ENCODE results near the gene UBXN6.

Gene UBXN6

DNA sequence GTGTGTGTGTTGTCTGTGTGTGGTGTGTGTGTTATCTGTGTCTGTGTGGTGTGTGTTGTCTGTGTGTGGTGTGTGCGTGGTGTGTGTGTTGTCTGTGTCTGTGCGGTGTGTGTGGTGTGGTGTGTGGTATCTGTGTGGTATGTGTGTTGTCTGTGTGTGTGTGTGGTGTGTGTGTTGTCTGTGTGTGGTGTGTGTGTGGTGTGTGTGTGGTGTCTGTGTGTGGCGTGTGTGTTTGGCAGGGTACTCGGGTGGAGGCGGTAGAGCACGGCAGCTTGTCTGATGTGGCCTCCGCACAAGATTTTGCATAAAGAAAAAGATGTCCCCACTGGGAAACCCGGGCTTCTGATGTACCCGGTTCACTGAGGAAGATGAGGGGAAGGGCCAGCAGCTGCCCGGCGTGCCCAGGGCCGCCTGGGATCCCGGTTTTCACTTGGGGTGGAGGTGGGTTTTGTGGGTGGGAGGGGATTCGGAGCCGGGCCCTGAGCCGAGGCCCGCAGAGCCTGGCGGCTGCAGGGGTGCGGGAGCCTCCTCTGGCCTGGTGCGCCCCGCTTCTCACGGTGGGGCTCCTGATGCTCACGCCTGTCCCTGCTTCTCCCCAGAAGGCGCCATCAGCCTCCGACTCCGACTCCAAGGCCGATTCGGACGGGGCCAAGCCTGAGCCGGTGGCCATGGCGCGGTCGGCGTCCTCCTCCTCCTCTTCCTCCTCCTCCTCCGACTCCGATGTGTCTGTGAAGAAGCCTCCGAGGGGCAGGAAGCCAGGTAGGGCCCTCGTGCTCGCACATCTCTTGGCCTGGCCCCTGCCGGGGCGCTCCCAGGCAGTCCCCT, 35.7 kb upstream of the UBXN6 start:
- no peak for DNase-seq

DNA sequence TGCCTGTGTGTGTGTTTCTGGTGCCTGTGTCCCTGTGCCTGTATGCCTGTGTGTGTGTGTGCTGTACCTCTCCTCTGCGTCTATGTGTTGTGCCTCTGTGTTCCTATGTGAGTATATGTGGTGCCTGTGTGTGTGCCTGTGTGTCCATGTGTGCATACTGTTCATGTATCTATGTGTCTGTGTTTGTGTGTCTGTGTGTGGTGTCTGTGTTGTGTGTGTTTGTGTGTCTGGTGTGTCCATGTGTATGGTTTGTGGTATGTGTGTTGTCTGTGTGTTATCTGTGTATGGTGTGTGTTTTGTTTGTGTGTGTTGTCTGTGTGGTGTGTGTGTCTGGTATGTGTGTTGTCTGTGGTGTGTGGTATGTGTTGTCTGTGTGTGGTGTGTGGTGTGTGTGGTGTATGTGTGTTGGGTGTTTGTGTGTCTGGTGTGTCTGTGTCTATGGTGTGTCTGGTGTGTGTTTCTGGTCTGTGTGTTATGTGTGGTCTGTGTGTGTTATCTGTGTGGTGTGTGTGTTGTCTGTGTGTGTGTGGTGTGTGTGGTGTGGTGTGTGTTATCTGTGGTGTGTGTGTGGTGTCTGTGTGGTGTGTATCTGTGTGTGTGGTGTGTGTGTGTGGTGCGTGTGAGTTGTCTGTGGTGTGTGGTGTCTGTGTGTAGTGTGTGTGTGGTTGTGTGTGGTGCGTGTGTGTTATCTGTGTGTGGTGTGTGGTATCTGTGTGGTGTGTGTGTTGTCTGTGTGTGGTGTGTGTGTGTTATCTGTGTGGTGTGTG, 34.9 kb upstream of the UBXN6 start:
- no peak for DNase-seq

GRCh38 chr19:4491446-4491845, 33.9 kb upstream of the UBXN6 start:
- DNase-seq = no peak

DNA sequence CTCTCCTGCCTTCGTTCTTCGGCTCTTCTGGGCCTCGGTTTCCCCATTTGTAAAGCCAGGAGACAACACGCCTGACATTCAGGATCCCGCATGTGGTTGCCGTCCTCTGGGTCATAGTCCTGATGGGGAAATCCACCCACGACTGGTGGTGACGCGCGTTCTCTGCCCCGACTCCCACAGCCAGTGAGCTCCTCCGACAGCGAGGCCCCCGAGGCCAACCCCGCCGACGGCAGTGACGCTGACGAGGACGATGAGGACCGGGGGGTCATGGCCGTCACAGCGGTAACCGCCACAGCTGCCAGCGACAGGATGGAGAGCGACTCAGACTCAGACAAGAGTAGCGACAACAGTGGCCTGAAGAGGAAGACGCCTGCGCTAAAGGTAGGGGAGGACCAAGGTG, 30.9 kb upstream of the UBXN6 start:
- DNase-seq = no peak

DNA sequence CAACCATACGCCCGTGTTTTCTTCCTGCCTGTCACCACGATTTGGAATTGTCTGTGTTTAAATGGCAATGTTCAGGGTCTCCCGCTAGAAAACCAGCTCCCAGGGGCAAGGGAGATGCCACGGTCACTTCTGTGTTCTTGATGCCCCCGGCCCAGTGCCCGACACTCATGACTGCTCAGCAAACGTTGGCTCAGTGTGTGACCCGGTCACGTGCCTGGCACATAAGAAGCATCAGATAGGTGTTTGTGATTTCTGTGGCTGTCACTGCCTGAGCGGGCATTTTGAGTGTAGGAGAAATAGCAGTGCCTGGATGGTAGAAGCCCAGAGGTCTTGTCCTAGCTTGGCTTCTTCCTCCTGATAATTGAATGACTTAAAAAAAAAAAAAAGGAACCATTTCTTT, 30.0 kb upstream of the UBXN6 start:
- DNase-seq = no peak

DNA sequence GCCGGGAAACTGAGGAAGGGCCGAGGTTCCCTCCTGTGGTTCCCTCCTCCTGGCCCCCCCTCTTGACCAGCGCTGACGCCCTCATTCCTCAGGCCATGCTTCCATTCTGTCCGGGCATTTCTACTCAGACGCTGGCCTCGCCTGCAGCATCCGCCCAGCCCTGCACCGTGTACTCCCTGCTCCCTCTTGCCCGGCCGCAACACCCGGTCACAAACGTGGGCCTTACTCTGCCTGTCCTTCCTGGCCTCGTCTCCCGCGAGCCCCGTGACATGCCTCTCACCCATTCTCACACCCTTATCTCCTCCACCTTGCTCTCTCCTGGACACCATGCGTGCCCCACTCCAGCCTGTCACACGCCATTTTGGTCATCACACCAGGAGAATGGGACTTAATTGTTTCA, 25.8 kb upstream of the UBXN6 start:
- no peak for DNase-seq

DNA sequence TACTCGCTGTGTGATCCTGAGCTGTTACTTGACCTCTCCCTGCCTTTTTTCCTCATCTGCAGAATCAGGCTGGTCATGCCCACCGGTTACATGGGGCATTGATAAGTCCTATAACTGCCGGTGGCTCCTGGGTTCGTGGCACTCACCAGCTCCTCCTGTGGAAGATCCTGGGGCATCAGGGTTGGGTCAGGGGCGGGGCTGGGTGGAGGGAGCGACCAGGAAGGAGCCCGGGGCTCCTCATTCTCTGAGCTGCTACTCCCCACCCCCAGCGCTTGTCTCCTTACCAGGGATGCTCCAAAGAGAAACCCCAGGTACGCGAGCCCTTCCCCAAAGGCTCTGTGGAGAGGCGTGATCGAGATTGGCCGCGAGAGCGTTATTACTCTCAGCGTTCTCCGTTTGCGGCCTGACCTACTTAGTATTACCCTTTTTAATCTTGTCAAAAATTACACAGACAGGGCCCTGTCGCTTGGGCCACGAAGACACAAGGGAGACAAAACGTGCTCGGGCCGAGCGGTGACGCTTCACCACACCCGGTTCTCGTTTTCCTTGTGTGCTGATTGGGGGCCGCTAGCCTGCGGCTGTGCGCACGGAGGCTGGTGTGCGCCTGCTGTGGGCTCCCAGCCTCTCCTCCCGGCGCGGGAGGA, 25.2 kb upstream of the UBXN6 start:
- DNase-seq = no peak

DNA sequence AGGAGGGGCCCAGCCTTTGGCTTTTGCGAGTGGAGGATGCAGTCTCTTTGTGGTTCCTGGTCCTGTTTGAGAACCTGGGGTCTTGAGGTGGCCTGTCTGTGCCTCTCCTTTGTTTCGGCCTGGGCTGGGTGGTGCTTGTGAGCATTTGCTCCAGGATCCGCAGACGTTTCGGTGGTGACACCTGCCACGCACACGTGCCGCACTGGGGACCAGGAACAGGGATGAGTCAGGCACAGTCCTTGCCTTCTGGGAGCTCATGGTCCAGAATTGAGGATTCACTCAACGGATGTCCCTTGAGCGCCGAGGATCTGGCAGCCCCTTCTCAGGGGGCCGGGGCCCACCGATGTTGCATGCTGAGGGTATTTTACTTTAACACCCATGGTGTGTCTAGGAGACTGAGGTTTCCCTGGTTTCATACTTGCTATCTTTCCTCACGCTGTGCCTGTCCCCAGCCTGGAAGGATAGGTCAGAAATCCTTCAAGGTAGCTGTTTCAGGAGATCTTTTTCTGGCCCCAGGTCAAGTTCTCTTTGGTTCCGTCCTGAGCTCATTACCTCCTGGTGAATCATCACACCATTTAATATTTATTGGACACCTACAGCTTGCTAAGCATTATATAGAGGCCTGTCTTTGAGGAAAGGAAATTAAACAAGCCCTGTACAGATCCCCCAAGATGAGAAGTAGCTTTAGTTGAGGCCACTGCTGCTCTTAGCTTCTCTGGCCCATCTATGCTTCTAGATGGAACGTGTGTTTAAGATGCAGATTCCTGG, 19.6 kb upstream of the UBXN6 start:
- DNase-seq = no peak

GRCh38 chr19:4474514-4475022, 17.0 kb upstream of the UBXN6 start:
- no peak for DNase-seq

- DNase-seq = no peak
These were observed 16.3 kb upstream of the UBXN6 start for GRCh38 chr19:4473763-4474513.

DNA sequence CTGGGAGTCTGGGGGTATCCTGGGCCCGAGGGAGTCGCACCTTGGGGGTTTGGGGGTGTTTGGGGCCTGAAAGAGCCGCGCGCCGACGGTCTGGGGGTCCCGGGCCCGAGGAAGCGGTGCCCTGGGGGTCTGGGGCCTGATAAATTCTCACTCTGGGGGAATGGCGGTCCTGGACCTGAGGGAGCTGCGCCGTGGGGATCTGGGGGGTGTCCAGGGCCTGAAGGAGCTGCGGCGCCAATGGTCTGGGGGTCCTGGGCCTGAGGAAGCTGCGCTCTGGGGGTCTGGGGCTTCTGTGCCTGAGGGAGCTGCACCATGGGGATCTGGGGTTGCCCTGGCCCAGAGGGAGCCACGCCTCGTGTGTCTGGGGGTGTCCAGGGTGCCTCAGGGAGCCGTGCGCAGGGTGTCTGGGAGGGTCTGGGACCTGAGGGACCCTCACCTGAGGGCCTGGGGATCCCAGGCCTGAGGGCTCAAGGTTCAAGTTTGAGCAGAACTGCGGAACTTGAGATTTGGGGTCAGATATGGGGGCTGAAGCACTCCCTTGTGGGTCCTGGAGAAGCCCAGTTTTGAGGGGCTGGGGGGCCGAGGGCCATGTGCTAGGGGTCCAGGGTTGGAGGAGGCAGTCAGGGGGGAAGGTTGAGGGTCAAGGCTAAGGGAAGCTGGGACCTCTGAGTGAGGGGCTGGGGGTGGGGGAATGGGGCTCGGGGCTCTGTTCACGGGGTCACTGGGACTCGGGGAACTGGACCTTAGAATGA, 15.6 kb upstream of the UBXN6 start:
- no peak for DNase-seq

GRCh38 chr19:4472174-4472974, 14.8 kb upstream of the UBXN6 start, which contains the start of gene HDGFL2:
Gene HDGFL2, plus strand, starts transcription at chr19:4472297. Its CDS starts 54 bp downstream, at chr19:4472351.
- no peak for DNase-seq

GRCh38 chr19:4471403-4472173, 14.0 kb upstream of the UBXN6 start:
- peak; percentile 100 for DNase-seq

GRCh38 chr19:4467835-4468234, 10.2 kb upstream of the UBXN6 start:
- DNase-seq = no peak

GRCh38 chr19:4464815-4465581, 7.4 kb upstream of the UBXN6 start:
- no peak for DNase-seq

DNA sequence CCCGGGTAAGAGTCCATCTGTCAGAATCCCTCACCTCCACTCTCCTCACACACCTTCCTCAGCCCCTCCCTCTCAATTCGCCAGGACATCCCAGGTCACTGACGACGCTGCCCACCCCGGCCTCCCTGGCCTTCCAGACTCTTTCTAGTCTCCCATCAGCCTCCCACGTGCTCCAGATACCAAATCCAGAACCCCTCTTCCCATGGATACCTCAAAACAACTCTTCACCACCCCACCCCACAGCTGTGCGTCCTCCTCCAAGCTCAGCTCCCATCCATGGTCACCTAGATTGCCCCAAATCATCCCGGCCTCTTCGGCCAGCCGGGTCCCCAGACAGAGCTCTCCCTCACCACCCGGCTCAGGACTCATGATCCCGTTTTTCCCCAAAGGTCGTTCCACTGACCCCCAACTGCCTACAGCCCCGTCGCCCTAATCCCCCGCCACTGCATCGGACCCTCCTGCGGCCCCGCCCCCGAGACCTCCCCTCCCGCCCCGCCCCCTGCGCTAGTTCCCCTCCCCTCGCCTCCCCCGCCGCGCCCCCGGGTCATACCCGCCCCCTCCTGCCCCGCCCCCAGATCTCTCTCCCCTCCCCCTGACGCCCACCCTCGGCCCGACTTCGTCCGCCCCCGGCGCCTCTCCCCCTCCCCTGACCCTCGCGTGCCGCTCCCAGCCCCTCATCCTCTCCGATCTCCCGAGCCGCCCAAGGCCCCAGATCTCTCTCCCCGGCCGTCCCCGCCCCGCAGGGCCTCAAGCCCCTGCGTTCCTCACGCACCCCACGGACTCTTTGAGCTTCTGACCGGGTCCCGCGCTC, 546 bp downstream of the UBXN6 start:
- no peak for DNase-seq

DNA sequence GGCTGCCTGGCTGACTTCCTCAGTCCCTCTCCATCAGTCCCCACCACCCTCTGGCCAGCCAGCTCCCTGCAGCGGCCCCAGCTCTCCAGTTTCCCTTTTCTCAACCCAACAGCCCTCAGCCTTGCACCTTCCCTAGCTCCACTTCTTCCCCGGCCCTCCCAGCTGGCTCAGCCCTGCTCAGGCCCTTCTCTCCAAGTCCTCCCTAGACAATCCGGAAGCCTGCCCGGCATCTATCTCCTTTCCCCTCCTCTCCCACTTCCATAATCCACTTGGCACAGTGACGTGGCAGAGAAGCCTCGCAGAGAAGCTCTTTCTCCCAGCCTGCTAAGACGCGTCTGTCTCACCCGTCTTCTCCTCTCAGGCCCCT, 1.1 kb downstream of the UBXN6 start:
- DNase-seq = no peak

Data from CD4-positive, alpha-beta T cell treated with Interleukin-10 for 1 hour (primary cell).